HepG2 (cell line): Measurements from ENCODE around the gene TLR3. TPM values are rescaled to one million over a fixed set of nuclear protein-coding genes. Genes with fewer than 3 reads are reported as not detected.

Source experiments
- ATAC-seq: fragments of 200-7000 bp; cut with Tn5 transposase; 3 replicates; pipeline ENCODE4 v1.9.1; 2020; ENCODE audit warnings: mild to moderate bottlenecking, moderate library complexity
- BruUV-seq: library from RNA; stranded (reverse); fragments of 400-500 nt; replicated peaks from 2 replicates; lab custom pipeline; 2021; lab: Mats Ljungman, UMichigan
- CTCF ChIA-PET: fragments of 300-600 bp; formaldehyde crosslinking; extraction: SDS; loops from one replicate; lab custom pipeline; 2021; ENCODE audit warnings: low total read pairs, inconsistent platforms, low intra/inter-chr PET ratio; lab: Yijun Ruan, JAX
- POLR2A ChIA-PET: fragments of 350-600 bp; sonication (Branson Sonifier 250); formaldehyde crosslinking; loops from one replicate; lab custom pipeline; 2020; ENCODE audit warnings: antibody characterized with exemption, inconsistent platforms; lab: Yijun Ruan, JAX
- DNase-seq: peaks from one replicate; pipeline ENCODE4 v3.0.0-alpha.2; 2015; ENCODE audit warnings: low spot score
- FAIRE-seq: peaks from 3 replicates; lab custom pipeline; 2011; peaks lifted over from hg19 to GRCh38; lab: Jason Lieb, UNC
- H2AFZ ChIP-seq: one replicate; pipeline ENCODE4 v1.6.1; 2011; ENCODE audit warnings: low read length, inconsistent platforms
- H3K27ac ChIP-seq: fragments of 300-600 bp; 3 replicates; pipeline ENCODE4 v1.8.0; 2011; ENCODE audit warnings: mixed run types, mild to moderate bottlenecking, mixed read lengths, low read length, inconsistent platforms; ENCODE audit not compliant: insufficient read depth; ENCODE audit errors: extremely low read length
- H3K27me3 ChIP-seq, 2 experiments: fragments of 200-600 bp in 1 of 2; 2 replicates in 1 of 2; 3 replicates in 1 of 2; pipeline versions ENCODE4 v1.6.0 to v1.8.0; 2011; ENCODE audit warnings: low read length in 2 of 2, mild to moderate bottlenecking in 2 of 2, moderate library complexity in 2 of 2, inconsistent platforms in 1 of 2; ENCODE audit not compliant: insufficient read depth in 2 of 2, control insufficient read depth in 1 of 2
- H3K36me3 ChIP-seq, 2 experiments: fragments of 200-600 bp in 1 of 2; replicated peaks in 1 of 2; 2 replicates in 1 of 2; 3 replicates in 1 of 2; pipeline versions ENCODE4 v1.5.1 to v1.8.0; 2011; ENCODE audit warnings: low read length in 2 of 2, inconsistent platforms in 1 of 2; ENCODE audit not compliant: insufficient read depth in 2 of 2, control insufficient read depth in 1 of 2
- H3K4me1 ChIP-seq: 2 replicates; pipeline ENCODE4 v1.5.1; 2012; ENCODE audit warnings: low read length, inconsistent platforms; ENCODE audit not compliant: insufficient read depth
- H3K4me2 ChIP-seq: 2 replicates; pipeline ENCODE4 v1.6.0; 2011; ENCODE audit warnings: low read depth, low read length, inconsistent platforms
- H3K4me3 ChIP-seq, 3 experiments: fragments of 200-600 bp in 1 of 3; sonication (generic), shearing (Covaris generic) in 1 of 3; replicated peaks in 1 of 3; 2 replicates each; pipeline ENCODE4 v1.5.1; 2011 to 2016; ENCODE audit warnings: low read length in 3 of 3, inconsistent platforms in 2 of 3, low read depth in 2 of 3, mild to moderate bottlenecking in 2 of 3, control low read depth in 1 of 3, mixed read lengths in 1 of 3; ENCODE audit not compliant: insufficient read depth in 1 of 3
- H3K79me2 ChIP-seq: one replicate; pipeline ENCODE4 v1.6.1; 2011; ENCODE audit warnings: low read length, inconsistent platforms; ENCODE audit not compliant: insufficient read depth
- H3K9ac ChIP-seq: 2 replicates; pipeline ENCODE4 v1.6.0; 2011; ENCODE audit warnings: mild to moderate bottlenecking, low read depth, low read length, inconsistent platforms; ENCODE audit not compliant: insufficient read depth
- H3K9me3 ChIP-seq: 2 replicates; pipeline ENCODE4 v1.5.1; 2012; ENCODE audit warnings: mild to moderate bottlenecking, low read length
- H4K20me1 ChIP-seq: 2 replicates; pipeline ENCODE4 v1.6.0; 2011; ENCODE audit warnings: inconsistent platforms, mild to moderate bottlenecking, low read length, moderate library complexity; ENCODE audit not compliant: insufficient read depth
- ATF2 ChIP-seq: sonication (generic); formaldehyde crosslinking; IDR thresholded peaks from 2 replicates; pipeline ENCODE4 v1.4.0; 2020; ENCODE audit warnings: missing genetic modification reagents
- GFI1 ChIP-seq: sonication (generic); formaldehyde crosslinking; IDR thresholded peaks from 2 replicates; pipeline ENCODE4 v1.5.0; 2020; ENCODE audit warnings: missing genetic modification reagents, mild to moderate bottlenecking, borderline replicate concordance
- HIVEP1 ChIP-seq: sonication (generic); formaldehyde crosslinking; IDR thresholded peaks from 2 replicates; pipeline ENCODE4 v1.4.0; 2020; ENCODE audit warnings: mild to moderate bottlenecking, missing genetic modification reagents
- MAFF ChIP-seq: IDR thresholded peaks from 2 replicates; pipeline ENCODE4 v1.6.1; 2011; ENCODE audit warnings: low read depth, low read length, improper control_type of control experiment
- SCMH1 ChIP-seq: sonication (generic); formaldehyde crosslinking; IDR thresholded peaks from 2 replicates; pipeline ENCODE4 v1.9.0; 2021; ENCODE audit warnings: missing genetic modification reagents, mild to moderate bottlenecking, borderline replicate concordance
- ZNF850 ChIP-seq: sonication (generic); formaldehyde crosslinking; conservative IDR thresholded peaks from 2 replicates; pipeline ENCODE4 v1.9.0; 2021; ENCODE audit warnings: mild to moderate bottlenecking, missing genetic modification reagents
- WGBS: methylation state at CpG from one replicate; pipeline ENCODE4 v1.1.6; 2017; ENCODE audit warnings: low lambda C conversion rate; 5-methylcytosine and 5-hydroxymethylcytosine counted together
- in situ Hi-C: cut with HindIII; loops from 2 replicates; pipeline ENCODE4 v1.10.0; 2017; ENCODE audit warnings: low pct_unique_long_range_greater_than_20kb; ENCODE audit not compliant: extremely low pct_ligation_motif_present
- intact Hi-C: fragments of 100-400 bp; cut with micrococcal nuclease; formaldehyde crosslinking; loops from one replicate; pipeline ENCODE4 v1.10.0; 2022; ENCODE audit not compliant: unreplicated experiment
- polyA plus RNA-seq, 8 experiments: library from polyadenylated mRNA; depleted of rRNA in 3 of 8; stranded (reverse) in 7 of 8; unstranded in 1 of 8; fragments of >200 nt; fragmentation: Illumina TruSeq in 4 of 8; extraction: Trizol in 4 of 8; gene quantifications; 2 replicates each; pipeline versions ENCODE4 v1.2.1 to v1.2.3, GENCODE V29; 2011 to 2016; ENCODE audit warnings: low read depth in 4 of 8, missing spikeins in 1 of 8, mixed read lengths in 1 of 8; ENCODE audit not compliant: insufficient read depth in 1 of 8
- total RNA-seq, 5 experiments: library from RNA; depleted of rRNA; stranded (reverse); fragments of >200 nt; fragmentation: Illumina TruSeq; extraction: Trizol; gene quantifications; 2 replicates each; pipeline ENCODE4 v1.2.3, GENCODE V29; 2016; ENCODE audit warnings: low read depth in 1 of 5
- TF ChIP-seq, protein P1 (sequence below): sonication (generic); formaldehyde crosslinking; IDR thresholded peaks from 2 replicates; pipeline ENCODE4 v1.4.0; 2020; ENCODE audit warnings: missing genetic modification reagents
- TF ChIP-seq, protein P2 (sequence below): sonication (generic); formaldehyde crosslinking; IDR thresholded peaks from 2 replicates; pipeline ENCODE4 v1.8.0; 2022; ENCODE audit warnings: missing genetic modification reagents, low read depth, mild to moderate bottlenecking, borderline replicate concordance

TLR3 gene
- total and polyA plus RNA-seq, 2 of the 13 experiments (the other 11 are each of a cell fraction or from before 2014, with no cell fraction given), result 0.11 to 0.38 TPM

DNA sequence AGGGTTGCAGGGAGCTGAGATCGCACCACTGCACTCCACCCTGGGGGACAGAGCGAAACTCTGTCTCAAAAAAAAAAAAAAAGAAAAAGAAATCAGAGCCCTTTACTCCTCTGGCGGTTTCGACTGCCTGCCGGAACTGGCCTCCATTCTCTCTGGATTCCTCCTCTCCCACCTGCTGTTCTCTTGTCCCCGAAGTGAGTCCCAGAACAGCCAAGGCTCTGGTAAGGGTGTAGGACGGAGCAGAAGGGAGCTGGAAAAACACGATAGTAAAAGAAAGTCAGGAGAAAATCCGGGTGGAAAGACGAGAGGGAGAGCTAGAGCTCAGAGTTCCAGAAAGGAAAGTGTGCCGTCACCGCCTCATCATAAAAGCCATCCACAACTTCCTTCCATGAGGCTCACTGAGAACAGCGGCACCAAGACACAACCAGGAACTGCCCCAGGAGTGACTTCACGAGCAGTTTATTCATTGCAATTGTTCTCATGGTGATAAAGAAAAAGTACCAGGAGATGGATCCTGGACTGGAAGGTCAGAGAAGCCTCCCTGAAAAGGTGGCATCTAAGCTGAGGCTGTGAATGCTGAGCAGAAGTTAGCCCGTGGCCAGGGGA is 12.3 kb downstream of the TLR3 start (continued):
- no peak for TF ChIP-seq GFI1 (CRISPR knock-in tag)

DNA sequence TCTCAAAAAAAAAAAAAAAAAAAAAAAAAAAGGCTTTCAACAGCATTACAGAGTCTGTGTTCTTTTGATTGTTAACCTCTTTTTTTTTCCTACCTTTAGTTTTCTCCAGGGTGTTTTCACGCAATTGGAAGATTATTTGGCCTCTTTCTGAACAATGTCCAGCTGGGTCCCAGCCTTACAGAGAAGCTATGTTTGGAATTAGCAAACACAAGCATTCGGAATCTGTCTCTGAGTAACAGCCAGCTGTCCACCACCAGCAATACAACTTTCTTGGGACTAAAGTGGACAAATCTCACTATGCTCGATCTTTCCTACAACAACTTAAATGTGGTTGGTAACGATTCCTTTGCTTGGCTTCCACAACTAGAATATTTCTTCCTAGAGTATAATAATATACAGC is 13.3 kb downstream of the TLR3 start:
- no peaks in the 10 kb centered on the region for H4K20me1 ChIP-seq
- ATAC-seq (no peak), FAIRE-seq (no peak), DNase-seq (no peak)
- H3K27me3 ChIP-seq, result peaks cover 1 to 23% of the 10 kb centered on the region in 2 experiments; a peak in 4 of 5 replicates
- ChIA-PET POLR2A (no interaction called here), CTCF (no interaction called here)
- no peaks in the 10 kb centered on the region for H3K36me3 ChIP-seq
- H3K9ac ChIP-seq, result no peak overlapping the region
- in situ Hi-C loops, result no loop called here
- intact Hi-C loops, result no loop called here
- H3K4me3 ChIP-seq, result no peak overlapping the region
- H3K4me1 ChIP-seq, result peaks cover 12% of the 10 kb centered on the region
- no TSS peak for BruUV-seq
- no peaks in the 10 kb centered on the region for H3K9me3 ChIP-seq
- WGBS, result 26% methylated on average over 4 of the region's 4 CpGs
- H2AFZ ChIP-seq, result no peak overlapping the region
- no peaks in the 10 kb centered on the region for H3K79me2 ChIP-seq
- H3K4me2 ChIP-seq, result no peak overlapping the region
- TF ChIP-seq ATF2 (no peak), GFI1 (CRISPR knock-in tag) (no peak), HIVEP1 (CRISPR knock-in tag) (no peak), SCMH1 (CRISPR knock-in tag) (no peak), ZNF850 (no peak), MAFF (no peak)
- TF ChIP-seq, protein P1, sequence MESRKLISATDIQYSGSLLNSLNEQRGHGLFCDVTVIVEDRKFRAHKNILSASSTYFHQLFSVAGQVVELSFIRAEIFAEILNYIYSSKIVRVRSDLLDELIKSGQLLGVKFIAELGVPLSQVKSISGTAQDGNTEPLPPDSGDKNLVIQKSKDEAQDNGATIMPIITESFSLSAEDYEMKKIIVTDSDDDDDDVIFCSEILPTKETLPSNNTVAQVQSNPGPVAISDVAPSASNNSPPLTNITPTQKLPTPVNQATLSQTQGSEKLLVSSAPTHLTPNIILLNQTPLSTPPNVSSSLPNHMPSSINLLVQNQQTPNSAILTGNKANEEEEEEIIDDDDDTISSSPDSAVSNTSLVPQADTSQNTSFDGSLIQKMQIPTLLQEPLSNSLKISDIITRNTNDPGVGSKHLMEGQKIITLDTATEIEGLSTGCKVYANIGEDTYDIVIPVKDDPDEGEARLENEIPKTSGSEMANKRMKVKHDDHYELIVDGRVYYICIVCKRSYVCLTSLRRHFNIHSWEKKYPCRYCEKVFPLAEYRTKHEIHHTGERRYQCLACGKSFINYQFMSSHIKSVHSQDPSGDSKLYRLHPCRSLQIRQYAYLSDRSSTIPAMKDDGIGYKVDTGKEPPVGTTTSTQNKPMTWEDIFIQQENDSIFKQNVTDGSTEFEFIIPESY (CRISPR knock-in tag), result no peak
- TF ChIP-seq, protein P2, sequence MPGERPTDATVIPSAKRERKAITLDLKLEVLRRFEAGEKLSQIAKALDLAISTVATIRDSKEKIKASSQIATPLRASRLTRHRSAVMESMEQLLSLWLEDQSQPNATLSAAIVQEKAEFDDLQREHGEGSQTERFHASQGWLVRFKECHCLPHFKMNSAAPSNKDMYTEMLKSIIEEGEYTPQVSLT (CRISPR knock-in tag), result no peak
- H3K27ac ChIP-seq, result no peak overlapping the region
